DMS79 (cell line): ENCODE results near the gene C22orf42.
"Not testable (repeated sequence)": the region's sequence is repeated elsewhere in the genome, so short reads cannot be mapped to it uniquely, and the experiment has no call there.

ENCODE experiments used
- DNase-seq: peaks from one replicate; lab custom pipeline; 2025; lab: John Stamatoyannopoulos, UW

C22orf42 gene

DNA sequence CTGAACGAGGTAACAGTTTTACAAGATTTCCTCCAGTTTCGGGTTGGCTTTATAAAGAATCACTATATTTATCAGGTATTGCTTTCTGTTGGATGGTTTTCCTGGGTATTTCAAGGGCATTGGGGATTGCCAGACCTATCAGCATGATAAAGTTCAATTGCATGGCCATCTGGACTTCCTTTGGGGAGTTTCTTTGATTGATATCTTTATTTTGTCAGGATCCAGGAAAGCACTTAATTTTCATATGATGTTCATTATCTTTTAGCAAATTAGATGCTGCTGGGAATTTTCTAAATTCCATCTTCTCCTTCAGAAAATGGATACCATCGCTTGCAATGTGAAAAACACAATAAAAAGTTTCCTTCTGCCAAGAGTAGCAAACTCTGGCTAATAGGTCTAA lies 24.5 kb upstream of the C22orf42 start:
- DNase-seq, result no peak

- no peak for DNase-seq
These were observed 21.9 kb upstream of the C22orf42 start for GRCh38 chr22:32181043-32181442.

- DNase-seq, result no peak
These were observed 18.2 kb upstream of the C22orf42 start for GRCh38 chr22:32177221-32177765.

- DNase-seq, result no peak
These were observed 16.9 kb upstream of the C22orf42 start for GRCh38 chr22:32175683-32176644.

DNA sequence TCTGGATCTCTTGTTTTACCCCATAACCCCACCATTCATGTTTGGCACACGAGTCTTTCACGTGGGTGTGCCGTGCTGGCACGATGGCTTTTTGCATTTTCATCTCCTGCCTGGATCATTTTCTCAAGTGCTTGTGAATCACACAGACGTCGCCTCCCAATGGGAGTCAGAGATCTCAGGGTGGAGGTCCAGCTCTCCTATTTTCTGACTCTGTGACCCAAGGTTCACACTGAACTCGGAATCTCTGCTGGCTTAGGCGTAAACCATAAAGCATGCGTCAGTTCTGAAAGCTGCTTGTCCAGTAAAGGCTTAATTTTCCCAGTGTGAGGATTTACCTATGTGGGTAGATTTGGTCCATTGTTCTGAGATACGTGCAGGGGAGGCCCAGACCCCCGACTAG lies 16.0 kb upstream of the C22orf42 start:
- DNase-seq, result no peak

- DNase-seq, result no peak
These were observed 6.6 kb upstream of the C22orf42 start for GRCh38 chr22:32165681-32166080.

DNA sequence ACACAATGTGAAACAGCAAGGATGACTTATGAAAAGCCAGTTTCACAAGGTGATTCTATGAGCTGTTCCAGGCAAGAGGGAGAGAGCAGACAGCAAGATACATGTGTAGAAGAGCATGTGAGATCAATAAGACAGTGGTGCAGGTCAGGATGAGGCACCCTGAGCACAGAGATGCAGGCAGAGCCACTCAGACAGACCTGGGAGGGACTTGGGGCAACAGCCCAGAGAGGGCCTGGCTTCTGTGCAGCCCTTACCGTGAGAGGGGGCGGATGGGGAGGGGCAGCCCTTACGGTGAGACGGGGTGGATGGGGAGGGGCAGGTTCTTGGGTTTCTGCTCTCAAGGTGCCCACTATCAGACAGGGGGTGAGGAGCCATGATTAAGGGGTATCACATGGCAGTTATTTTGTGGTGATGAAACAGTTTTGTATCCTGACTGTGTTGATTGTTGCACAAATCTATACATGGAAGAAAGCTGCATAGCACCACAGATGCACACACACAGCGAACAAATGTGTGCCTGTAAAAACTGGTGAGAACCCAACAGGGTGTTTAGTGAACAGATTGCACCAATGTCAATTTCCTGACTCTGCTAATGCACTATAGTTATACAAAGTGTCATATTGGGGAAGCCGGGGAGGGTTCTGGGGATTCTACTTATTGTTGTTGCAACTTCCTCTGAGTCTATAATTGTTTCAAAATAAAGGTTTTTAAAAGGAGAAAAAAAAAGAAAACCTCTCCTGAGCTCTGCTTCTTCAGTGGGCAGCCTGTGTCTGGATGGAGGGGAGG lies 5.2 kb upstream of the C22orf42 start:
- no peak for DNase-seq

- DNase-seq, result not testable (repeated sequence)
These were observed 1.3 kb upstream of the C22orf42 start for GRCh38 chr22:32160411-32160810.

DNA sequence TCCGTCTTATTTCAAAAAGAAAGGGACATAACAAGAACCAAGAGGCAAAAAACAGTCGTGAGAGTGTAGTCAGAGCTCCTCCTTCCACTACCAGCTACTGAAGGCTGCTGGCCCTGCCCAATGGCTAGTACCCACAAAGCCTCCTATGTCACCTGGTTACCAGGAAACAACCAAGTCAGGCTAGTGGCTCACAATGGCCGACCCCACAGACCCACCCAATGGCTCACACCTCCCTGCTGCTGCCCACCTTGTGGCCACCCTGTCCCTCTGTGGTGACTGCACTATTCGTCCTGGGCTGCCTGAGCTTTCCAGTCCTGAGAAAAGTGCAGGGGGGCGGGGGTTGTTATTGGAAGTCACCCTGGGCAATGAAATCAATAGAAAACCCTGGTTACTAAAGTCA lies 1.5 kb downstream of the C22orf42 start:
- DNase-seq, result not testable (repeated sequence)

DNA sequence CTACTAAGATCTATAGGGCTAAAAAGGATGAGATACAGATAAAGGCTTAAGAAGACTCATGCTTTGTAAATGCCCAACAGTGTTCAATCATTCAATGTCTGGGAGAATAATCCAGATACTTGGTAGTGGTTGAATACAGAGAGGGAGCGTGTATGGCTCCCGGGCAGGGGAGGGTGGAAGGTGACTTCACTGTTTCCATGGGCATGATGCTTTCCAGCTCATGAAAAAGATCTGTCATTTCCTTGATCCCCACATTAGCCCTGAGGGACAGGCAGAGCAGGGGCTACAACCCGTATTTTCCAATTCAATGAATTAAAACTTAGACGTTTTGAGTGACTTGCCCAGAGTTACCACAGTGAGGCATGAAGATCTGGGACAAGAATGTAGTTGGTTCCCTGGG lies 4.4 kb downstream of the C22orf42 start:
- DNase-seq, result not testable (repeated sequence)

GRCh38 chr22:32151641-32152040 lies 7.5 kb downstream of the C22orf42 start:
- DNase-seq, result not testable (repeated sequence)

GRCh38 chr22:32150647-32151046 lies 8.5 kb downstream of the C22orf42 start:
- DNase-seq, result not testable (repeated sequence)

DNA sequence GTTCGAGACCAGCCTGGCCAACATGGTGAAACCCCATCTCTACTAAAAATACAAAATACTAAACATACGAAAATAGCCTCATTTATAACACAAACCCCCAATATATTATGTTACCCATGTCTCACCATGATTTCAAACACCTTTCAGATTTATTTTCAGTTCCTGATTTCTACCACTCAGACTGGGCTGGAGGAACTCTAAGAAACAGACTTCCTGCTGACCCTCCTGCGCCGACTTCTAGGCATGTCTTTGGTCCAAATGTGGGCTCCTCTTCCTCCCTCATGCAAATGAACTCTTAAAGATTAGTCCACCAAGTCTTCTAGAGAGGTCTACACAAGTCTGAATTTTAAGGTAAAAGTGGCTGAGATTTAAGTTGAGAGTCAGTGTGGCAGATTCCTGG lies 10.7 kb downstream of the C22orf42 start:
- not testable (repeated sequence) for DNase-seq

DNA sequence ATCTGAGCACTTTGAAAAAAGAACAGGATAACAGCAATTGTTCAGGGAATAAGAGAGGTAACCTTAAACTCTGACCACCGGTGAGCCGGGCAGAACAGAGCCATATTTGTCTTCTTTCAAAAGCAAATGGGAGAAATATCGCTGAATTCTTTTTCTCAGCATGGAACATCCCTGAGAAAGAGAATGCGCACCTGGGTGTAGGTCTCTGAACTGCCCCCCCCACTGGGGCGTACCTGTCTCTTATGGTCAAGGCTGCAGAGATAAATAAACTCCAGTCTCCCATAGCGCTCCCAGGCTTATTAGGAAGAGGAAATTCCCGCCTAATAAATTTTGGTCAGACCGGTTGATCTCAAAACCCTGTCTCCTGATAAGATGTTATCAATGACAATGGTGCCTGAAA lies 12.0 kb downstream of the C22orf42 start:
- not testable (repeated sequence) for DNase-seq

DNA sequence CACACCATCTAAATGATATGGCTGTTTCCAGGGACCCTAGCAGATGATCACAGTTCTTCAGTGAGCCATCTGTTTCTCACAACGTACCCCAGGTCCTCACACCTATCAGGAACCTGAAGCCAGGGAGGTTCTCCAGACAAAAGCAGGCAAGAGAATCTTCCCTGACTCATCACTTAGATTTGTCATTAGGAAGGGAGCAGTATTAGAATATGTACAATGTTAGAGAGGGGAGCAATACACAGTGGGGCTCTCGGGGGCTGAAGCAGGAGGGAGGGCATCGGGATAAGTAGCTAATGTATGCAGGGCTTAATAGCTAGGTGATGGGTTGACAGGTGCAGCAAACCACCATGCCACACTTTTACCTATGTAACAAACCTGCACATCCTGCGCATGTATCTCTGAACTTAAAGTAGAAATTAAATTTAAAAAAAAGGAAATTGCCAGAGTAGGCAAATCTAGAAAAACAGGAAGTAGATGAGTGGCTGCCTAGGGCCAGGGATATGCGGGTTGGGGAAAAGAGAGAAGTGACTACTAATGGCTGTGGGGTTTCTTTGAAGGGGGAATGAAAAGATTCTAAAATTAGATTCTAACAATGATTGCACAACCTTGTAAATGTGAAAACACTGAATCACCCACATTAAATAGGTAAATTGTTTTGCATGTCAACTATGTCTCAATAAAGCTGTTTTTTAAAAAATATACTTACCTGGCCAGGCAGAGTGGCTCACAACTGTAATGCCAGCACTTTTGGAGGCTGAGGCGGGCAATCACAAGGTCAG lies 14.4 kb downstream of the C22orf42 start:
- DNase-seq, result no peak

GRCh38 chr22:32142600-32142999 lies 16.5 kb downstream of the C22orf42 start:
- no peak for DNase-seq

DNA sequence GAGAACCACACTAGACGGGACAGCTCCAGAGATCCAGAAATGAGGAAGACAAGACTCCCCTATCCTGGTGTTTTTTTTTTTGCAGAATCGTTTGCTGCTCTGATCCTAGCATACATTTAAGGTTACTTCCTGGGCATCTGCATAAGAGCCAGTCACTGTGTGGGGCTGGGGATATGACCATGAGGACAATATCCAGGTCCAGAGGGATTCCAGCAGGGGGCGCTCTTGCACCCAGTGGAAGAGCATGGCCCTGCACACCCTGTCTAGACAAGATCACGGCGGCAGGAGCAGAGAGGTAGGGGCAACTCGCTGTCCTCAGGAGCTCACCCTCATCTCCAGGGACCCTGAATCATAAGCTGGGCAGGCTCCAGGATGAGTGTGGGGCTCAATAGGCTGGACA lies 18.4 kb downstream of the C22orf42 start:
- DNase-seq, result not testable (repeated sequence)

- not testable (repeated sequence) for DNase-seq
These were observed 20.5 kb downstream of the C22orf42 start for GRCh38 chr22:32138576-32138975.

DNA sequence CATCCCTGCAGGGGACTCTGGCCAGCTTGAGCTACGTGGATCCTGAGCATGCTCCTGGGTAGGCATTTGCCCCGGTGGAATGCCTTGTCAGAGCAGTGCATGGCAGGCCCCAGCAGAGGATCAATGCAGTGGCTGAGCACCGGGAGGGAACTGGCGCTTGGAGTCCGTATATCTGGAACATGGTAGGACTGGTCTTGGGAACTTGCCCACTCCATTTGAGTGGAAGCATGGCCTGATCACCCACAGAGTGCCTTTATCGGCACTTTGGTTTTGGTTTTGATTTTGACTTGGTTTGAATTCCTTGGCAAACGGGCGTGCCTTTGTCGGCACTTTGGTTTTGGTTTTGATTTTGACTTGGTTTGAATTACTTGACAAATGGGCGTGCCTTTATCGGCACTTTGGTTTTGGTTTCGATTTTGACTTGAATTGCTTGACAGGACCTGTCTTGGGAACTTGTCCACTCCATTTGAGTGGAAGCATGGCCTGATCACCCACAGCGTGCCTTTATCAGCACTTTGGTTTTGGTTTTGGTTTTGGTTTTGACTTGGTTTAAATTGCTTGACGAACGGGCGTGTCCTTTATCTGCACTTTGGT lies 21.3 kb downstream of the C22orf42 start:
- DNase-seq, result not testable (repeated sequence)

DNA sequence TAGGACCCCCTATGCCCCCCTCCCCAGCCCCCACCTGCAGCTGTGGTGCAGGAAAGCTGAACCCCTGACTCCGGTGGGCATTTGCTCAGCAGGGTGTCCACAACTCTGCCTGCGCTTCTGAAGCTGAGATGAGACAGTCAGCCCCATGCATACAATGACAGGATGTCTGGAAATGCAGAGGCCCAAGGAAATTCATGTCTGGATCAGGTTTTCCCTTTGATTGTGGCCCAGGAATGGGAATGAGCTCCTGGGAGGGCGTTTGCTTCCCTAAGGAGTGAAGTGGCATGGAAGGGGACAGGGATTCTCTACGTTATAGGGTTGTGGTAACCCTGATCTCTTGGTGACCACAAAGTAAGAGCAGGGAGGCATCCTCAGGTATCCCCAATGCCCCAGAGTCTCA lies 22.2 kb downstream of the C22orf42 start:
- not testable (repeated sequence) for DNase-seq

- not testable (repeated sequence) for DNase-seq
These were observed 23.1 kb downstream of the C22orf42 start for GRCh38 chr22:32135958-32136357.
